NCI-H146 (cell line): ENCODE results near the gene C2orf76.
A peak's percentile ranks its signal among the peaks of the same experiment; 100 is the strongest.
"Not testable (repeated sequence)": the region's sequence is repeated elsewhere in the genome, so short reads cannot be mapped to it uniquely, and the experiment has no call there.

Experiments used
- DNase-seq: peaks from one replicate; lab custom pipeline; 2025; lab: John Stamatoyannopoulos, UW

Gene C2orf76

GRCh38 chr2:119377294-119377992 is 10.8 kb upstream of the C2orf76 start:
- no peak for DNase-seq

- no peak for DNase-seq
Measured at GRCh38 chr2:119376810-119377209, 10.2 kb upstream of the C2orf76 start.

GRCh38 chr2:119376406-119376805 is 9.8 kb upstream of the C2orf76 start:
- DNase-seq, result not testable (repeated sequence)

GRCh38 chr2:119373907-119374745 is 7.5 kb upstream of the C2orf76 start:
- DNase-seq, result not testable (repeated sequence)

- DNase-seq, result no peak
Measured at GRCh38 chr2:119372778-119373568, 6.3 kb upstream of the C2orf76 start.

- no peak for DNase-seq
Measured at GRCh38 chr2:119371111-119371510, 4.5 kb upstream of the C2orf76 start.

GRCh38 chr2:119369845-119370244 is 3.2 kb upstream of the C2orf76 start:
- no peak for DNase-seq

GRCh38 chr2:119367472-119368099 is 952 bp upstream of the C2orf76 start:
- DNase-seq, result peak; percentile 67

GRCh38 chr2:119366161-119366648 is 429 bp downstream of the C2orf76 start:
- DNase-seq, result peak; percentile 42

- no peak for DNase-seq
Measured at GRCh38 chr2:119365436-119365835, 1.2 kb downstream of the C2orf76 start.

- no peak for DNase-seq
Measured at GRCh38 chr2:119364798-119365197, 1.8 kb downstream of the C2orf76 start.

- DNase-seq, result no peak
Measured at GRCh38 chr2:119360423-119360966, 6.1 kb downstream of the C2orf76 start.

GRCh38 chr2:119359774-119360173 is 6.9 kb downstream of the C2orf76 start:
- peak; percentile 8 for DNase-seq

GRCh38 chr2:119354860-119355259 is 11.8 kb downstream of the C2orf76 start:
- no peak for DNase-seq

- no peak for DNase-seq
Measured at GRCh38 chr2:119352357-119352756, 14.3 kb downstream of the C2orf76 start.

- DNase-seq, result peak; percentile 3
Measured at GRCh38 chr2:119350311-119350998, 16.2 kb downstream of the C2orf76 start.

- DNase-seq, result no peak
Measured at GRCh38 chr2:119349289-119349688, 17.3 kb downstream of the C2orf76 start.

- no peak for DNase-seq
Measured at GRCh38 chr2:119341684-119342083, 24.9 kb downstream of the C2orf76 start.

GRCh38 chr2:119339562-119339923 is 27.1 kb downstream of the C2orf76 start:
- DNase-seq, result no peak

GRCh38 chr2:119338826-119339561 is 27.6 kb downstream of the C2orf76 start:
- DNase-seq, result no peak
